GF-D8 (cell line): Measurements from ENCODE around the gene HLA-E.
"Not testable (repeated sequence)": the region's sequence is repeated elsewhere in the genome, so short reads cannot be mapped to it uniquely, and the experiment has no call there.

ENCODE experiments used
- DNase-seq: peaks from one replicate; lab custom pipeline; 2025; lab: John Stamatoyannopoulos, UW

HLA-E gene

DNA sequence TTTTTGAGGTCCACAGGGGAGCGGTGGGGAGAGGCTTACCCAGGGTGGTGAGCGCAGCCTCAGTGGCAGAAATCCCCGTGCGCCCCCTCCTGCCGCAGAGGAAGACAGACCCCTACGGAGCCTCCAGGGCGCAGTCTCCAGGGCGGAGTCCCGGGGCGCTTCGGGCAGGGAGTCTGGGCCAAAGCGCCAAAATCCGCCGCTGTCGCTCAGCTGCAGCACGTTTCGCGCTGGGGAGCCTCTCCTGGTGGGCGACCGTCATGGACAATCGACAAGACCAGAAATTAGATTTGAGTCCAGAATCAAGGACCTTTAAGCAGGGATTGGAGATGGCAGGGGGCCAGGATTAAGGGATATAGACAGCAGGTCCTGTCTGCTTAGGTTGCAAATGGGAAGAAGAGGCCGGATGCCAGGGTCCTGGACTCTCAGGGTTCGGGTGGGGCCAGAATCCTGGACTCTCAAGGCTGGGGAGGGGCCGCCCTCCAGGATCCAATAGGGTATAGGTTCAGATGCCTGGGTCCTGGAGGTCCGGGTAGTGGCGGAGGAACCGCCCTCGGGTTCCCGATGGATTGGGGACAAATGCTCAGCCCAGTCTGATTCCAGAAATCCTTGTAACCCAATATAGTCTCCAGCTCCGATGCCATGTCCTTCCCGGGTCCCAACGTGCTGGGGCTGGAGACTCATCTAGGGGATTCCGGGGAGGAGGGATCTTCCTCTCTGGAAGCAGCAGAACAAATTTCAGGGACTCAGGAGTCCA, 7.9 kb upstream of the HLA-E start:
- no peak for DNase-seq

DNA sequence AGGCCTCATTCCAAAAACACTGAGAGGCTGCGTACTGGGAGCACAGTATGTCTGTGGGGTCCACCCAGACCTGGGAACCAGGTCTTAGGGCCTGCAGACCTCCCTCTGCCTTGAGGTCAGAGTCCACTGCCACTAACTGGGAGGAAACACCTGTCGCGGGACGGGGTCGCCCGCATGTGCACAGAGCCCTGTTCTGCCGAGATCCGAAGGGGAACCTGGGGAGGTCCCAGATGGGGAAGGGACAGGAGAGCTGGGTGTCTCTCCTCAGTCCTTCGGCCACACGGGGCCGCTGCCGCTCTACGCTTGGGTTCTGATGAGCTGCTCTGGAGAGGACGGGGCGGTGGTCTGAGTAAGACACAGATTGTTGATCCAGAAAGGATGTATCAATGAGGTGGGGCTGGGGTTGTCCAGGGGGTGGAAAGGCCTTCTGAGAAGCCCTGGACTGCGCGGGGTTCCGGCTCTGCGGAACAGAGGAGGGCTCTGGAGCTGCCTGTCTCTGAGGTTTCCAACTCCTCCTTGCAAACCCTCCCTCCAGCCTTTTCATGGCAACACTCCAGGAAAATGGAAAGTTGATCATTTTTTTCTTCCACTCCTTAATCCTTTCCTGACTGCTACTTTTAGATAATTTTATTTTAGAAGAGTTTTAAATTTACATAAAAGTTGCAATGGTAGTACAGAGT, 7.2 kb upstream of the HLA-E start:
- DNase-seq, result peak; percentile 30

DNA sequence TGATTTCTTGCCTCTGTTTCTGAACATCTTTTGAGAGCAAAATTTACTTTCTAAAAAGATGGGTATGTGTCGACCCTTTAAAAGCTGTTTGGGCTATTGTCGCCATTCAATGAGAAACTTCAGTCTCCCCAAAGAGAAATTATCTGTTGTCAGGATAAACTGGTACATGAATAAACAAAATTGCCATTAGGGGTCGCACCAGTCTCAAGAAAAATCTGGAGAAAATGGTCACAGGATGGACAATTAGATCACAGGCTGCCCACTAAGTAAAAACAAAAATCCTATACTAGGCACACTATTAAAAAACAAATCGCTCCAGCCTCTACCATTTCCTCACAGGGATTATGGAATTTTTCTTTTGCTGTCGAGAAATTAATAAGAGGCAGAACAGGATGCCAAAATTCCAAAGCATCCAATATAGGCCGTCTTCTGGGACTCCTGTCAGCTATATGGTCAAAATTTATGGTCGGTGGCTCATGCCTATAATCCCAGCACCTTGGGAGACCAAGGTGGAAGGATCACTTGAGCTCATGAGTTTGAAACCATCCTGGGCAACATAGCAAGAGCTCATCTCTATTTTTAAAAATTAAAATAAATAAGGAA, 5.5 kb upstream of the HLA-E start:
- DNase-seq, result peak; percentile 12

DNA sequence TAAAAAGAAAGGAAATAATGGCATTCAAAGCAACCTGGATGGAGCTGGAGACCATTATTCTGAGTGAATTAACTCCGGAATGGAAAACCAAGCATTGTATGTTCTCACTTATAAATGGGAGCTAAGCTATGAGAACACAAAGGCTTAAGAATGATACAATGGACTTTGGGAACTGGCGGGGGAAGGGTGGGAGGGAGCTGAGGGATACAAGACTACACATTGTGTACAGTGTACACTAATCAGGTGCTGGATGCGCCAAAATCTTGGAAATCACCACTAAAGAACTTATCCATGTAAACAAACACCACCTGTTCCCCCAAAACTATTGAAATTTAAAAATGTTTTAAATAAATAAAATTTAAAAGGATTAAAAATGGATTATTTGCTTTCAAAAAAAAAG, 4.1 kb upstream of the HLA-E start:
- no peak for DNase-seq

DNA sequence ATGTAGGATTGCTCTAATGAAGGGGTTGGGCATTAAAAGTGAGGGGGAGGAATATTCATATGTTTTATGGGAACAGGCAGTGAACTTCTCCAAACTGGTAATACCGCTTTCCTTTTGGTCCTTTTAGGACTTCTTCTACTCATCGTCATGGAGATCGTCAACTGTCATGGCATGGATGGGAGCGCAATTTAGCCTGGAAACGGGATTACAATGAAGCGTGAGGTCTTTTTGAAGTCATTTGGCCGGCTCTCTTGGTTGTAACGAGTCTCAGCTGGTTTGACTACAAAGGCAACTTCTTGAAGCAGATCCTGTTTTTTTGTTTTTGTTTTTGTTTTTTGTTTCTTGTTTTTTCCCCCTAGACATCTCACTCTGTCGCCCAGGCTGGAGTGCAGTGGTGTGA, 1.4 kb upstream of the HLA-E start:
- DNase-seq, result no peak

DNA sequence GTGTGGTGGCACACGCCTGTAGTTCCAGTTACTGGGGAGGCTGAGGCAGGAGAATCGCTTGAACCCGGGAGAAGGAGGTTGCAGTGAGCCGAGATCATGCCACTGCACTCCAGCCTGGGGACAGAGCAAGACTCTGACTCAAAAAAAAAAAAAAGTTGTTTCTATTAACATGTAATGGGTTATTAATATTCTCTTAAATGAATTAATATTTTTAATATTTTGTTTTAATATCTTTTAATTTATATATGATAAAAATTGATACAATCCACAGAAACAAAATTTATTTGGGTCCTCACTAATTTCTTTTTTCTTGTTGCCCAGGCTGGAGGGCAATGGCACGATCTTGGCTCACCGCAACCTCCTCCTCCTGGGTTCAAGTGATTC, 620 bp upstream of the HLA-E start:
- not testable (repeated sequence) for DNase-seq

DNA sequence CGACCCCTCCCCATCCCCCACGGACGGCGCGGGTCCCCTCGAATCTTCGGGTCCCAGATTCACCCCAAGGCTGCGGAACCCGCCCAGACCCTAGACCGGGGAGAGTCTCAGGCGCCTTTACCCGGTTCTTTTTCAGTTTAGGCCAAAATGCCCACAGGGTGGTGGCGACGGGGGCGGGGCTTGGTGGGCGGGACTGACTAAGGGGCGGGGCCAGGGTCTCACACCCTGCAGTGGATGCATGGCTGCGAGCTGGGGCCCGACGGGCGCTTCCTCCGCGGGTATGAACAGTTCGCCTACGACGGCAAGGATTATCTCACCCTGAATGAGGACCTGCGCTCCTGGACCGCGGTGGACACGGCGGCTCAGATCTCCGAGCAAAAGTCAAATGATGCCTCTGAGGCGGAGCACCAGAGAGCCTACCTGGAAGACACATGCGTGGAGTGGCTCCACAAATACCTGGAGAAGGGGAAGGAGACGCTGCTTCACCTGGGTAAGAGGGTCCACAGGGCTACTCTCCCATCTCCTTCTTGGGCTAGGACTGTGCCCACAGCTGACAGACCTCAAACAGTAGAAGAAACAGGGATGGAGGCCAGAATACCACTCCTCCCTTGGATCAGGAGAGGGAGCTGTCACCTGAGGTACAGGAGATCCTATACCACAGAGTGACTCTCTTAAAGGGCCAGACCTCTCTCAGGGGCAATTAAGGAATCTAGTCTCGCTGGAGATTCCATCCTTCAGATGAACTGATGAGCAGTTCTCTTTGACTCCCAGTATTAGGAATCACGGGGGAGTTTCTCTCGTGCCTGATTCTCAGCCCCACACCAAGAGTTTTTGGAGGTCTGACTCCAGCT, 942 bp downstream of the HLA-E start:
- no peak for DNase-seq

DNA sequence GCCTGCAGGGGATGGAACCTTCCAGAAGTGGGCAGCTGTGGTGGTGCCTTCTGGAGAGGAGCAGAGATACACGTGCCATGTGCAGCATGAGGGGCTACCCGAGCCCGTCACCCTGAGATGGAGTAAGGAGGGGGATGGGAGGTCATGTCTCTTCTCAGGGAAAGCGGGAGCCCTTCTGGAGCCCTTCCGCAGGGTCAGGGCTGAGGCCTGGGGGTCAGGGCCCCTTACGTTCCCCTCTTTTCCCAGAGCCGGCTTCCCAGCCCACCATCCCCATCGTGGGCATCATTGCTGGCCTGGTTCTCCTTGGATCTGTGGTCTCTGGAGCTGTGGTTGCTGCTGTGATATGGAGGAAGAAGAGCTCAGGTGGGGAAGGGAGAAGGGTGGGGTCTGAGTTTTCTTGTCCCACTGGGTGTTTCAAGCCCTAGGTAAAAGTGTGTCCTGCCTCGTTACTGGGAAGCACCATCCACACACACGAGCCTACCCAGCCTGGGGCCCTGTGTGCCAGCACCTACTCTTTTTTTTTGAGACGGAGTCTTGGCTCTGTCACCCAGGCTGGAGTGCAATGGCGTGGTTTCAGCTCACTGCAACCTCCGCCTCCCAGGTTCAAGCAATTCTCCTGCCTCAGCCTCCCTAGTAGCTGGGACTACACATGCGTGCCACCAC, 2.1 kb downstream of the HLA-E start:
- DNase-seq, result not testable (repeated sequence)

DNA sequence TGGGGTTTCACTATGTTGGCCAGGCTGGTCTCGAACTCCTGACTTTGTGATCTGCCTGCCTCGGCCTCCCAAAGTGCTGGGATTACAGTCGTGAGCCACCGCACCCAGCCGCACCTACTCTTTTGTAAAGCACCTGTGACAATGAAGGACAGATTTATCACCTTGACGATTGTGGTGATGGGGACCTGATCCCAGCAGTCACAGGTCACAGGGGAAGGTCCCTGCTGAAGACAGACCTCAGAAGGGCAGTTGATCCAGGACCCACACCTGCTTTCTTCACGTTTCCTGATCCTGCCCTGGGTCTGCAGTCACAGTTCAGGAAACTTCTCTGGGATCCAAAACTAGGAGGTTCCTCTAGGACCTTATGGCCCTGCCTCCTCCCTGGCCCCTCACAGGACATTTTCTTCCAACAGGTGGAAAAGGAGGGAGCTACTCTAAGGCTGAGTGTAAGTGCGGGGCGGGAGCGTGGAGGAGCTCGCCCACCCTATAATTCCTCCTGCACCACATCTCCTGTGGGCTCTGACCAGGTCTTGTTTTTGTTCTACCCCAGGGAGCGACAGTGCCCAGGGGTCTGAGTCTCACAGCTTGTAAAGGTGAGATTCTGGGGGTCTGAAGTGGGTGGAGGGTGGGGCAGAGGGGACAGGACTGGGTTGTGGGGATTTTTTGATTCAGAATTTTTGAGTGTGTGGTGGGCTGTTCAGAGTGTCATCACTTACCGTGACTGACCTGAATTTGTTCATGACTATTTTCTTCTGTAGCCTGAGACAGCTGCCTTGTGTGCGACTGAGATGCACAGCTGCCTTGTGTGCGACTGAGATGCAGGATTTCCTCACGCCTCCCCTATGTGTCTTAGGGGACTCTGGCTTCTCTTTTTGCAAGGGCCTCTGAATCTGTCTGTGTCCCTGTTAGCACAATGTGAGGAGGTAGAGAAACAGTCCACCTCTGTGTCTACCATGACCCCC, 3.0 kb downstream of the HLA-E start:
- no peak for DNase-seq

DNA sequence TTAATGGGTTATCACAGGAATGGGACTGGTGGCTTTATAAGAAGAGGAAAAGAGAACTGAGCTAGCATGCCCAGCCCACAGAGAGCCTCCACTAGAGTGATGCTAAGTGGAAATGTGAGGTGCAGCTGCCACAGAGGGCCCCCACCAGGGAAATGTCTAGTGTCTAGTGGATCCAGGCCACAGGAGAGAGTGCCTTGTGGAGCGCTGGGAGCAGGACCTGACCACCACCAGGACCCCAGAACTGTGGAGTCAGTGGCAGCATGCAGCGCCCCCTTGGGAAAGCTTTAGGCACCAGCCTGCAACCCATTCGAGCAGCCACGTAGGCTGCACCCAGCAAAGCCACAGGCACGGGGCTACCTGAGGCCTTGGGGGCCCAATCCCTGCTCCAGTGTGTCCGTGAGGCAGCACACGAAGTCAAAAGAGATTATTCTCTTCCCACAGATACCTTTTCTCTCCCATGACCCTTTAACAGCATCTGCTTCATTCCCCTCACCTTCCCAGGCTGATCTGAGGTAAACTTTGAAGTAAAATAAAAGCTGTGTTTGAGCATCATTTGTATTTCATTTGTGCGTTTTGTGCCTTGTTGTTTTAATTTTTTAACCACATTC, 4.4 kb downstream of the HLA-E start:
- DNase-seq, result no peak

DNA sequence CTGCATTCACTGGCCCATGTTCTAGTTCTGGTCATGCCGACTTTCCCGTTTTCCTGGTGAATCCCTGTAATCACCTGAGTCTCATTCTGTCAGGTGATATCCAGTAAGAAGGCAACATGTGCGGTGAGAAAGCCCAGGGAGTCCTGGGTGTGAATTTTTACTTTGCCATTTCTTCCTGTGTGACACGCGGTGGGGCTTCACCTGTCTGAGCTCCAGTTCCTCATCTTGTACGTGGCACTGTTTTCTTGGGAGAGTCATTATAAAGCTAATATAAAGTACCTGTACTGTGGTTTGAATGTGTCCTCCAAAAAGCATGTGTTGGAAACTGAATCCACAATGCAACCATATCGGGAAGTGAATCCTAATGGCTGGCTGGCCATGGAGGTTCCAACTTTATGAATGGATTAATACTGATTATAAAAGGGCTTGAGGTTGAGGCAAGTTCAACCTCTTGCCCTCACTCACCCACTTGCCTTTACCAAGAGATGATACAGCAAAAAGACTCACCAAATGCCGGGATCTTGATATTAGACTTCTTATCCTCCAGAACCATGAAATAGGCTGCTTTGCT, 5.1 kb downstream of the HLA-E start:
- no peak for DNase-seq

DNA sequence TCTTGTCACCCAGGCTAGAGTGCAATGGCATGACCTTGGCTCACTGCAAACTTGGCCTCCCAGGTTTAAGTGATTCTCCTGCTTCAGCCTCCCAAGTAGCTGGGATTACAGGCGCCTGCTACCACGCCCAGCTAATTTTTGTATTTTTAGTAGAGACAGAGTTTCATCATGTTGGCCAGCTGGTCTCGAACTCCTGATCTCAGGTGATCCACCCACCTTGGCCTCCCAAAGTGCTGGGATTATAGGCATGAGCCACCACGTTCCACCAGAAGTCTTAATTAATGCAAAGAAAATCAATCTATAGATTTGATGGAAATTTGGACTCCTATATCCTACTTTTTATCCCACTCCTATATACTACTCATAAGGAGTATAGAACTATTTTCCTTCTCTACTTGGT, 5.8 kb downstream of the HLA-E start:
- not testable (repeated sequence) for DNase-seq

DNA sequence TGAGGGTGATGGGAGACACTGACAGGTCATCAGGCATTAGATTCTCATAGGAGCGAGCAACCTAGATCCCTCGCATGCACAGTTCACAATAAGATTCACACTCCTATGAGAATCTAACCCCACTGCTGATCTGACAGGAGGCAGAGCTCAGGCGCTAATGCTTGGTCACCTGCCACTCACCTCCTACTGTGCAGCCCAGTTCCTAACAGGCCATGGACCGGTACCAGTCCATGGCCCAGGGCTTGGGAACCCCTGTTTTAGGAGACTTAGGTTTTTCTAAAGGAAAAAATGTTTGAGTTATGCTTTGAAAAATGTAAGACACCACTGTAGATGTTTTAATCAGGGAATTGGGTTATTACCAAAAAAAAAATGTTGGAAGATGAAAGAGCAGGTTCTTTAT, 6.7 kb downstream of the HLA-E start:
- no peak for DNase-seq

DNA sequence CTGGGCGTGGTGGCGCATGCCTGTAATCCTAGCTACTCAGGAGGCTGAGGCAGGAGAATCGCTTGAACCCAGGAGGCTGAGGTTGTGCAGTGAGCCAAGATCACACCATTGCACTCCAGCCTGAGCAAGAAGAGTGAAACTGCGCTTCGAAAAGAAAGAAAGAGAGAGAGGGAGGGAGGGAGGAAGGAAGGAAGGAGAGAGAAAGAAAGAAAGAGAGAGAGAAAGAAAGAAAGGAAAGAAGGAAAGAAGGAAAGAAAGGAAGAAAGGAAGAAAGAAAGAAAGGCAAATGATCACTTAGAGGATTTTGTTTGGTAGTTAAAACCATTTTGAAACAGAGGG, 7.9 kb downstream of the HLA-E start:
- not testable (repeated sequence) for DNase-seq

DNA sequence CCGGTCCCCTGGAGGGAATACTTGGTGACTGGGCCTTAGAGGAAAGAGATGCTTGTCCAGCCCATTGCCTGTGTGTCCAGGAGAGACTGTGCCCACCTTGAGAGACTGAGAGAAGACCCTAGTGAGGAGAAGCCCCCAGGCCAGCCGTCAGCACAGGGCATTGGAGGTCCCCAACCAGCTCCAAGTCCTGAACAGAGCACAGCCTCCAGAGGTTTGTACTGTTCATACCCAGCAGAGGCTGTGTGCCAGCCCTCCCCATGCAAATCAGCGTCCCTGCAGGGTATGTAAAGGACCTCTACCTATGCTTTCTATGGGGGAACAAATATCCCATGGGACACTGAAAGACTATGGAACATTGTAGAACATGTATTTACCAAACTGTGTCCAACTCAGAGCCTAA, 8.4 kb downstream of the HLA-E start:
- DNase-seq, result no peak

DNA sequence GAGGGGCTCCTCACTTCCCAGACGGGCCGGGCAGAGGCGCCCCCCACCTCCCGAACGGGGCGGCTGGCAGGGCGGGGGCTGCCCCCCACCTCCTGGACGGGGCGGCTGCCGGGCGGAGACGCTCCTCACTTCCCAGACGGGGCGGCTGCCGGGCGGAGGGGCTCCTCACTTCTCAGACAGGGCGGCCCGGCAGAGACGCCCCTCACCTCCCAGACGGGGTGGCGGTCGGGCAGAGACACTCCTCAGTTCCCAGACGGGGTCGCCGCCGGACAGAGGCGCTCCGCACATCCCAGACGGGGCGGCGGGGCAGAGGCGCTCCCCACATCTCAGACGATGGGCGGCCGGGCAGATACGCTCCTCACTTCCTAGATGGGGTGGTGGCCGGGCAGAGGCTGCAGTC, 9.4 kb downstream of the HLA-E start:
- DNase-seq, result not testable (repeated sequence)

DNA sequence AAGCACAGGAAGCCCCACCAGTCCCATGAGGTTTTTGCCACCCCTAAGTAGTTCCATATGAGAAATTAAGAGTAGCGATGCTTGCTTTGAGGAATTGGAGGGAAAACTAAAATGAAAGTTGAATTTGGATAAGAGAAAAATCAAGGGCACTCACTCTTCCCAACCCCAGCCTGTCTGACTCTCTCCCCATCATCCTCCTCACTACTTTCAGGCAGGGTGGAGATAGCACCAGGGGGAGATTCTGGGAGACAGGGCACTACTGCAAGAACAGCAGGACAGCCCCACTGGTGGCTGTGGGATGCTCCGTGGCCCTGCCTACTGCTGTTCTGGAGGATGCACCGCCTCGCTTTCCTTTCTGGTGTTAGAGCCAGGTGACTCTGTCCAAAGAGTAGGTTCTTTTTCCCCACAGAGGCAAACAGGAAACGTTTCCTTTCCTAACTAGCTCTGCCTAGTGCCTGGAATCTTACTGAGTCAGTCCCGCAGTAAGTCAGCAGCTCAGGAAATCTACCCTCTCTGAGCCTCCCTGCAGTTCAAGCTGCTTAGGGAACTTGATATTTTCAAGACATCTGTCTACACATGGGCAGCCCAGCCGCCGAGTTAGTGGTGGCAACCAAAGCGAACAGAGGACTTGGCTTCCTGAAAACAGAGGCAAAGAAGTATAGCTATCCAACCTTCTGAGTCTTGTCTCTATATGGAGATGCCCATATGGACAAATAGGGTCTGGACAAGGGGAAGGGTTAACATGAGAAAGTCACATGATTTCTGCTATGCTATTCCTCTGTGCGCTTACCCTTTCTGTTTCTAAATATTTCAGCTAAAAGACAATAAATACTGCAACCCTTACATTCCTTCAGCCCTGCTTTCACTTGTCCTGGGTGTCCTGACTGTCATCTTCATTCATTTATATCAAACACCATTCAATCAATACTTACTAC, 11.4 kb downstream of the HLA-E start:
- DNase-seq, result no peak

DNA sequence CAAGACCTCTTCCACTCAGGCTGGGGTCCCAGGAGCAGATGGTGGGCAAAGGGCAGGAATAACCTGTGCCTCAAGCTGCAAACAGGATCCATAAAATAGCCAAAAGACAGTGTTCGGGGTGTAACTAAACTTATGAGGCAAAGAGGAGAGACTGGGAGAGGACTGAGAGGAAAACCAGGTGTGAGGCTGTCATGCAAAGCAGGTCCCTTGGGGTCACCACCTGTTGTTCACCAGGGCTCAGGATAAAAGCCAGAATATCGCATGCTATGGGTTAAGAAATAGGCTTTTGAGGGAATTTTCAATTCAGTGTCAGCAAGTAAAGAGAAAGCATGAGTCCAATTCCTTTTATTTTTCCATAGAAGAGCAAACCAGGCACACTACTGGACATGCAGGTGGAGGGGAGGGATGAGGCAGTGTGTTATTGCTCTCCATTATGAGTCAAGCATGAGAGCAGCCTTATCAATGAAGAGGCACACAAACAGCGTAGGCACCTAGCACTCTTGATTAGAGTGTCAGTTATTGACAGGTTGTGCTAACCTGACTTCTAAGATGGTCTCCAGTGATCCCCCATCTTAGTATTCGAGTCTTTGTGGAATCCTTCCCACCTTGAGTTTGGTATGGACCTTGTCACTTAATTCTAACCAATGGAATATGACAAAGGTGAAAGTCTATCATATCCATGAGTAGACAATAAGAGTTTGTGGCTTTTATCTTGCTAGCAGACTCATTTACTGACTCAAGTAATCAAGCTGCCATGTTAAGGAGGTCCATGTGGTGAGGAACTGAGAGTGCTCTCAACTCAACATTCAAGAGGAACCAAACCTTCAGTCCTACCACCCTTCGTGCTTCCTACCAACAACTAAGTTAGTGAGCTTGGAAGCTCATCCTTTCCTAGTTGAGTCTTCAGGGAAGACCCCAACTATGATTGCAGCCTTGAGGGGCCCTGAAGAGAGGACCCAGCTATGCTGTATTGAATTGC, 18.8 kb downstream of the HLA-E start:
- no peak for DNase-seq
